ENCODE data around the gene CASTOR2. TPM values are rescaled to one million over a fixed set of nuclear protein-coding genes. Genes with fewer than 3 reads are reported as not detected.

CASTOR2 gene
- 5.4 and 9.5 TPM in 2 replicates for total RNA-seq

DNA sequence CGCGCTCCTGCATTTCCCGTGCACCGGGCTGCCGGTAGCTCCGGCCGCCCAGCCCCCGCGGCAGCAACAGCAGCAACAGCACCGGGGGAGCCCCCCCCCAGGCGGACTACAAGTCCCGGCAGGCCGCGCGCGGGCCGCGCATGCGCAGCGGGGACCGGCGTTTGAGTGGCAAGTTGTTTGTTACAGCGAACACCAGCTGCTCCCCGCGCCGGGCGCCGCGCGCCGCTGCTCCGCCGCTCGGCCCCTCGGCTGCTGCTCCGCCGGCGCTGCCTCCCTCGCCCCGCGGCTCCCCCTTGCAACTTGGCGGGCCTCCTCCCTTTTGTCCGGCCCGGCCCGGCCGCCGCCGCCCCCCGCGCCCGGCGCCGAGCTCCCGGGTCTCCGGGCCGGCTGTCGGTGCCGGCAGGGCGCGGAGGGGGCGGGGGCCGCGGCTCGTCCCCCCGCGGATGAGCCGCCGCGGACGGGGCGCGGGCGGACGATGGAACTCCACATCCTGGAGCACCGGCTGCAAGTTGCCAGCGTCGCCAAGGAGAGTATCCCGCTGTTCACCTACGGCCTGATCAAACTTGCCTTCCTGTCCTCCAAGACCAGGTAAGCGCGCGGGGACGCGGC lies at the start of gene CASTOR2:
TSS of gene CASTOR2 (plus strand) at position 195 of the 609 bp plus-strand sequence. CDS start at position 476, 281 bp downstream.

Other genes with a start within 250 kb of the CASTOR2 start
- gene NCF1, start 190.7 kb upstream of the CASTOR2 start, total RNA-seq = 0.40 TPM in 1 of 2 replicates, not detected in the other
- 7.5 and 10.6 TPM in 2 replicates for gene GTF2IRD2, start 113.1 kb upstream of the CASTOR2 start, total RNA-seq
- gene RCC1L, start 109.1 kb downstream of the CASTOR2 start, total RNA-seq = 70.0 and 74.0 TPM in 2 replicates
- 11.9 and 12.9 TPM in 2 replicates for gene GTF2IRD2B, start 127.9 kb downstream of the CASTOR2 start, total RNA-seq